ENCODE data around the gene ERAL1.
"Not testable (repeated sequence)": the region's sequence is repeated elsewhere in the genome, so short reads cannot be mapped to it uniquely, and the experiment has no call there.

ERAL1 gene

DNA sequence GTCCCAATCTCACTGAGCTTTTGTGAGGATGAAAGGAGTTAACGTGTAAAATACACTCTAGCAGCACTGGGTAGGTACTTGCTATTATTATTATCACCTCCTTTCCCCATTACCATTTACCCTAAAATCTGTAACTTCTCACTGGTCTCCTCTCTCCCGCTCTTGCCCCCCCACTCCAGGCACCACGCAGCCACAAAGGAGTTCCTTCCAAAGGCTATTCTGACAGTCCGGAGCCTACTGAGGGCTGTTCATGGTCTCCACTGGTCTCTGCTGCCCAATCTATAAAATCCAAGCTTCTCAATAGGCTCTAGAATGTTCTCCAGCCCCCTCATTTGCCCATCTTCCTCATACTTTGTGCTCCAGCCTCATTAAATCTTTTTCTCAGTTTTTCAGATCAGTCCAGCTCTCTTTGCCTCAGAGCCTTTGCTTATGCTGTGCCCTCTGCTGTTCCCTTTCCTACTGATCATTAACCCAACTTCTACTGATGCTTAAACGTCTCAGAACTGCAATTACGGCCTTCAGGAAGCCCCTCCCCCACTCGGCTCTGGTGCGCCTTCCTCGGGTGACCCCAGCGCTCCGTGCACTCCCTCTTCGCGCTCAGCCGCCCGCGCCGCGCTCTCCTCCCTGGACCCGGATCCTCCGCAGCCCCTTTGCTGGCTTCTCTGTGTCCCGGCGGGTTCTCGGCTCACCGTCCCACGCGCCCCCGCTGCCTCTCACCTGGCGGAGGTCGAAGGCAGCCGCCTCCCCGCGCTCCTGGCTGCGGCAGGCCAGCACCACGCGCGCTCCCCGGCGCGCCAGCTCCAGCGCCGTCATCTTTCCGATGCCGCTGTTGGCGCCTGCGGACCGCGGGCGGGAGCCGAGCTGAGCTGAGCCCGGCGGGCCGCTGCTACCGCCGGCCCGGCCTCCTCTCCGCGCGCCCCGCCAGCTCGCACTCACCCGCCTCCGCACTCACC lies 47.3 kb downstream of the ERAL1 start:
- DNase-seq = peak; percentile 51

DNA sequence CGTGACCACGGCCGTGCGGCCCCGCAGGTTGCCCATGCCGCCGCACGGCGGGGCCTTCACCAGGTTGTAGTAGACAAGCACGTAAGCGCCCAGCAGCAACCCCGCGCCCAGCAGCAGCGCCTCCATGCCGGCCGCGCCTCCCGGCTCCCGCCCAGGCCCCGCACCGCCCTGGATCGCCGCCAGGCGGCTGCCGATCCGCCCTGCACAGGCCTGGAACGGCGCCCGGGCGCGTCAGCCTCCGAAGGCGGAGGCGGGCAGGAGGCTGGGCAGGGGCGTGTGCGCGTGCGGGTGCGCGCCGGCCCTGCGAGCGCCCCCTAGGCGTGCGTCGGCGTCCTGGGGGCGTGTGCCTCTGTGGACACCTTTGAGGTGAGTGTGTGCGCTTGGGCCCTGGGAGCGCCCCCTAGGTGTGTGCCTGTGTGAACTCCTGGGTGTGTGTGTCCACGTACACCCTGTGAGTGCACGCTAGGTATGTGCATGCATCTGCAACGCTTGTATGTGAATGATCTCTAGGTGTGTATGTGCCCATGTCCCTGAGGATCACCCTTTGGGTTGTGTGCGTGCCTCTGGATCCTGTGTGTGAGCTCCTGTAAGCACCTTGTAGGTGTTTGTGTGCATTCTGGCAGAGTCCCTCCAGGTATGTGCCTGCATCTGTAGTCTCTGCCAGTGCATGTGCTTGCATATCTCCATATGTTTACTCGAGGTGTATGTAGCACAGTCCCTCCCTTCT lies 48.2 kb downstream of the ERAL1 start, which contains the start of gene DHRS13:
TSS of gene DHRS13 (minus strand) at position 261 of the 727 bp plus-strand sequence. CDS start at position 126, 135 bp downstream.
- DNase-seq = peak; percentile 87

DNA sequence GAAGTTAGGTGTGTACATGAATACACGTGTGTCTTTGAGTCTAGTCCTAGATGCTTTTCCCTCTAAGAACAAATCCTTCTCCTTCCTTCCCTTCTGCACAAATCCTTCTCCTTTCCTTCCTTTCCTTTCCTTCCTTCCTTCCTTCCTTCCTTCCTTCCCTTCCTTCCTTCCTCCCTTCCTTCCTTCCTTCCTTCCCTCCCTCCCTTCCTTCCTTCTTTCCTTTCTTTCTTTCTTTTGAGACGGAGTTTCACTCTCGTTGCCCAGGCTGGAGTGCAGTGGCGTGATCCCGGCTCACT lies 48.7 kb downstream of the ERAL1 start:
- not testable (repeated sequence) for DNase-seq

DNA sequence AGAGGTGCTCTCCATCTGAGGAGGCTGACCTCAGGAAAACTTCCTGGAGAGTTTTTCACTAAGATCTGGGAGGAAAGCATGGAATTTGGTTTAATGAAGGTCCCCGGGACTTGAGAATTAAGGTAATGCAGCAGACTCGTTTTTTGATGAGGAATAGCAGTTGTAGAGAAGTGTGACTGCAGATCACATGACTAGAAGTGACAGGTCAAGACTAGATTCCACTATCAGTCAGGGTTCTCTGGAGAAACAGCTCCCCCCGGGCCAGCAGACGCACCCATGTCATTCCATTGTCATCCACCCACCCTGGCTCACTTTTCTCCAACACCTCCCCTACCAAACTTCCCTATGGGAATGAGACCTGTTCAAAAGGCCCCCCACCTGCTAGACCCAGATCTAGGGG lies 50.0 kb downstream of the ERAL1 start:
- no peak for DNase-seq

DNA sequence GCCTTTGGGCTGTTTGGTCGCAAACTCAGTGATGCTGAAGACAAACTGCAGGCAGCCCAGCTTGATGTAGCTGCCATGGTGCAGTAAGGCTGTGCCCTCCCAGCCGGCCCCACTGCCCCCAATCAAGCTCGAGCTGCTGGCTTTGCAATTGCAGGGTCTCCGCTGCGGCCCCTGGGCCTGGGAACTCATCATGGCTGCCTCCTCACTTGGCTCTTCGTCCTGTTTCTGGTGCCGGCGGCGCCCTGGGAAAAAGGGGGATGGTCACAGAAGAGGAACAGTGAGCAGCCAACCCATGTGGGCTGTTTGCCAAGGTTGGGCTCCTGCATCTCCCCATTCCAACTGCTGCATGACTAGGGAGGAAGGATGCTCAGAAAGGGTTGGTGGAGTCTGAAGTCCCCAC lies 51.5 kb downstream of the ERAL1 start:
- DNase-seq = no peak

DNA sequence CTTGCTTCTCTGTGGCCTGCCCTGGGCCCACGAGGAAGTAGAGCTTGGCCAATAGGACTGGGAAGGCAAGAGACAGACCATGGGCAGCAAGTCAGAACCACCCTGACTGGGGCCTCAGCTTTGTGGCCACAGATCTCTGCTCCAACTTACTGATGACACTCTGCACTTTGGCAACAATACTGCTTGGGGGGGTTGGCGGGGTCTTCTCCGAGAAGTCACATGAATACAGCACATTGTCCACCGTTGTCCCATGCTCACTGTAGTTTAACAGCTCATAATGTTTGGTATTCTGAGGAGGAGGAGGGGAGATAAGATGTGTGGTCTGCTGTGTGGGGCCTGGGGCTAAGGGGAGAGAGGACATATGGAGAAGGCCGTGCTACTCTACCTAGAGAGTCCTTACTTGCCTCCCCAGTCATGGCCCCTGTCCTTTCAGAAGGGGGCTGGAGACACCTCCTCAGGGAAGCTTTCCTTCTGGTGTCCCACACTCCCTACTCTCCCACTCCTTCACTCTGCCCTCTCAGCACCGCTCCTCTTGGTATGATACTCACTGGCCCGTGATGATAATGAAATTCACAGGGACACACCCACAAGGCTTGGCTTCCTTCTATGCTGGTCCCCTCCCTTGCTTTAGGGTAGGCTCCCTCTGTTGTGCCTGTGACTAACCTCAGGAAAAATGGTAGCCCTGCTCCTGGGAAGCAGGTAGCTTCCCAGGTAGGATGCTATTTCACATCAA lies 52.1 kb downstream of the ERAL1 start:
- DNase-seq = no peak

DNA sequence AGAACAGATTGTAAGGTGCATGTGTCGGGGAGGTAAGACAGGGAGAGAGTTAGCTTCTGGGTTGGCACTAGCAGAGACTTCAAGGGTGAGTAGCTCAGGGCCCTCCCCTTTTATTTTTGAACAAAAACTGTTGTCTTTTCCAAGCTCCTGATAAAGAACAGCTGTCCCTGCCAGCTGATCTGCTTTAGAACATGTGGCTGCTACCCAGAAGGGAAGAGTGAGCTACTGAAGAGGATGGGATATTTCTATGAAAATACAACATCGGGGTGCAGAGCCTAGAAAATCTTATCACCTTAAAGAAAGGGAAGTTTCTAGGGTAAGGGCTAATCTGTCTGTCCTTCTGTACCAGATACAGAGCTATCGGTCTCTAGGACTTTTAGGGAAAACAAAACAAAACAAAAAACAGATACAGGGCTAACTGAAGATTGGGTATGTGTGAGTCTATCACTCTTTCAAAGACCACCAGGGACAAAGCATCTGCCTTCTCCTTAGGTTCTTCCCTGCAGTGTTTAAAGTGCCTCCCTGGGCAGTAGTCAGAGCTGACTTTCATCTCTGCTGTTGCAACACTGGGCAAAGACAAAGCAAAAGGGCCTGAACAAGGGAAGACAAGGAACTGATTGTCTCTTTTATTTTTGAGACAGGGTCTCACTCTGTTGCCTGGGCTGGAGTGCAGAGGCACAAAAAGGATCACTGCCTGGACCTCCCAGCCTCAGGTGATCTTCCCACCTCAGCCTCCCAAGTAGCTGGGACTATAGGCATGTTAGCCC lies 53.1 kb downstream of the ERAL1 start:
- DNase-seq = no peak

DNA sequence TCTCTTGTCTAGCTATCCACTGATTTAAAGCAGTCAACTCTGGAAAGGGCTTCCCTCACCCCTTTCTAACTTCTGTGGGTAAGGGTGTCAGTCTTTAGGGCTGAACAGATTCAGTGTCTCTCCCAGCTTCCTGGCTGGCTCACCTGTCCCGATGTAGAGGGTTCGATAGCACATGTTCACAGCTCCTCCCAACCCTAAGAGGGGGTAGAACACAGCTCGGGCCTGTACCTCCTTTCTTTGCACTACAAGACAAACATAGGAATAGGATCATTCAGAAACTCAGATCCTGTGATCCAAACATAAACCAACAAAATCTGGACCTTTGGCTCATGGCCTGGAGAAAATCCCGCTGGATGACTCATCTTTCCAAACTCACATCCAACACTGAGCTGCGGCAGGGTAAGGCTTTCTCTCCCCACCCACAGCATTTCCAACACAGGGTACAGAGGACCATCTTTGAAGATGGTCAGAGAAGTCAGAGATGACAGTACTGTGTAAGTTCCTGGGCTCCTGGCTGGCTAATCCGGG lies 53.9 kb downstream of the ERAL1 start:
- DNase-seq = no peak

DNA sequence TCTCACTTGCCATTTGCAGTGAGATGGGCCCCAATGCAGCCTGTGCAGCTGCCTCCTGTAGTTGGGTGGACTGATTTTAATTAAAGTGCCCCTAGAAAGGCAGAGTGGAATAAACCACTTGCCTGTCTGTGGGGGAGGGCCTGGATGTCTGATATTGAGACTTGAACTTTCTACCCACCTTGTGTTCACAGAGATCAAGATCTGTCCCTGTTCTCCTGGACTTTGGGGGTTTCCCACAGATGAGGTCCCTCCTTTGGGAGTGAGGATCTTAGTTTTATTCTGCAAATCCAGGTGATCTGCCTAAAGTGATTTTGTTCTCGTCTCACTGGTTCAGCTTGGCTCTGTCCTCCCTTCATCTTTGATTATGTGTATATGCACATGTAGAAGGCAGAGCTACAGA lies 55.7 kb downstream of the ERAL1 start:
- no peak for DNase-seq

Data from NCI-H1105 (cell line).